Neural cell (in vitro differentiated cells): ENCODE measurements around the gene FRA10AC1. TPM values are rescaled to one million over a fixed set of nuclear protein-coding genes. Genes with fewer than 3 reads are reported as not detected.

Experiments
- H2AFZ ChIP-seq: fragments of 200-600, 300-800 bp; sonication (generic), shearing (Covaris generic); 2 replicates; pipeline ENCODE4 v1.6.0; 2014; ENCODE audit warnings: low read depth, mild to moderate bottlenecking, antibody characterized with exemption, low read length, moderate library complexity
- H3F3A ChIP-seq: fragments of 200-600 bp; shearing (Covaris generic); 2 replicates; pipeline ENCODE4 v1.6.1; 2016; ENCODE audit warnings: mild to moderate bottlenecking, moderate library complexity, mixed read lengths, antibody characterized with exemption, low read length; ENCODE audit not compliant: insufficient read depth, poor library complexity, severe bottlenecking
- H3K27ac ChIP-seq: fragments of 200-600, 300-800 bp; sonication (generic), shearing (Covaris generic); 2 replicates; pipeline ENCODE4 v1.5.1; 2014; ENCODE audit warnings: mild to moderate bottlenecking, low read length, moderate library complexity
- H3K27me3 ChIP-seq: fragments of 300-800, 200-600 bp; sonication (generic), shearing (Covaris generic); 2 replicates; pipeline ENCODE4 v1.6.0; 2014; ENCODE audit warnings: mild to moderate bottlenecking, low read depth, low read length, moderate library complexity; ENCODE audit not compliant: insufficient read depth
- H3K36me3 ChIP-seq: fragments of 300-800, 200-600 bp; sonication (generic), shearing (Covaris generic); 2 replicates; pipeline ENCODE4 v1.5.1; 2014; ENCODE audit warnings: mild to moderate bottlenecking, antibody characterized with exemption, low read length, moderate library complexity; ENCODE audit not compliant: insufficient read depth
- H3K4me2 ChIP-seq: fragments of 300-800, 200-600 bp; sonication (generic), shearing (Covaris generic); 2 replicates; pipeline ENCODE4 v1.6.0; 2014; ENCODE audit warnings: mild to moderate bottlenecking, low read length
- H3K4me3 ChIP-seq: fragments of 300-800, 200-600 bp; sonication (generic), shearing (Covaris generic); 2 replicates; pipeline ENCODE4 v1.5.1; 2014; ENCODE audit warnings: mild to moderate bottlenecking, low read length, moderate library complexity
- H3K79me2 ChIP-seq: fragments of 200-600 bp; shearing (Covaris generic); replicated peaks from 2 replicates; pipeline ENCODE4 v1.6.0; 2014; ENCODE audit warnings: mild to moderate bottlenecking, low read length, moderate library complexity; ENCODE audit not compliant: insufficient read depth
- H3K9ac ChIP-seq: fragments of 300-800, 200-600 bp; sonication (generic), shearing (Covaris generic); 2 replicates; pipeline ENCODE4 v1.6.1; 2016; ENCODE audit warnings: mild to moderate bottlenecking, low read length, mixed read lengths
- H3K9me2 ChIP-seq: fragments of 200-600 bp; shearing (Covaris generic); 2 replicates; pipeline ENCODE4 v1.6.1; 2016; ENCODE audit warnings: mild to moderate bottlenecking, low read length, mixed read lengths; ENCODE audit not compliant: insufficient read depth
- H3K9me3 ChIP-seq: fragments of 200-600, 300-800 bp; sonication (generic), shearing (Covaris generic); 2 replicates; pipeline ENCODE4 v1.6.1; 2016; ENCODE audit warnings: mild to moderate bottlenecking, mixed run types, low read length, moderate library complexity, mixed read lengths
- H4K20me1 ChIP-seq: fragments of 200-600 bp; shearing (Covaris generic); 2 replicates; pipeline ENCODE4 v1.6.1; 2016; ENCODE audit warnings: mild to moderate bottlenecking, mixed run types; ENCODE audit not compliant: insufficient read depth
- CTCF ChIP-seq: fragments of 450-650 bp; IDR thresholded peaks from 2 replicates; pipeline ENCODE4 v1.5.1; 2014; ENCODE audit warnings: antibody characterized with exemption, mild to moderate bottlenecking, moderate library complexity; ENCODE audit not compliant: poor library complexity, severe bottlenecking
- EP300 ChIP-seq: fragments of 450-650 bp; conservative IDR thresholded peaks from 2 replicates; pipeline ENCODE4 v1.6.1; 2014; ENCODE audit warnings: antibody characterized with exemption, mild to moderate bottlenecking, moderate library complexity; ENCODE audit not compliant: poor library complexity, severe bottlenecking
- EZH2 ChIP-seq: fragments of 200-600, 300-800 bp; shearing (Covaris generic), sonication (generic); IDR thresholded peaks from 2 replicates; pipeline ENCODE4 v1.6.1; 2014; ENCODE audit warnings: antibody characterized with exemption, low read length, borderline replicate concordance, mild to moderate bottlenecking; ENCODE audit not compliant: insufficient read depth, poor library complexity, severe bottlenecking
- MXI1 ChIP-seq: fragments of 450-650 bp; conservative IDR thresholded peaks from 2 replicates; pipeline ENCODE4 v1.6.1; 2014; ENCODE audit warnings: antibody characterized with exemption, mild to moderate bottlenecking; ENCODE audit not compliant: poor library complexity, severe bottlenecking
- POLR2AphosphoS5 ChIP-seq: IDR thresholded peaks from 2 replicates; pipeline ENCODE4 v1.6.1; 2012
- RAD21 ChIP-seq: fragments of 450-650 bp; conservative IDR thresholded peaks from 2 replicates; pipeline ENCODE4 v1.6.1; 2014; ENCODE audit warnings: antibody characterized with exemption, mild to moderate bottlenecking, moderate library complexity
- REST ChIP-seq: IDR thresholded peaks from 2 replicates; pipeline ENCODE4 v1.6.1; 2012; ENCODE audit warnings: borderline replicate concordance
- SMC3 ChIP-seq: fragments of 450-650 bp; conservative IDR thresholded peaks from 2 replicates; pipeline ENCODE4 v1.6.1; 2014; ENCODE audit warnings: antibody characterized with exemption, mild to moderate bottlenecking, moderate library complexity; ENCODE audit not compliant: poor library complexity
- TAF1 ChIP-seq: IDR thresholded peaks from 2 replicates; pipeline ENCODE4 v1.6.1; 2012; ENCODE audit warnings: low read depth
- polyA plus RNA-seq: library from polyadenylated mRNA; depleted of rRNA; stranded (reverse); fragments of >200 nt; gene quantifications from 2 replicates; pipeline ENCODE4 v1.2.3, GENCODE V29; 2014

Gene FRA10AC1
- polyA plus RNA-seq, 1 donor from 2014 or later, result 22.8 TPM

DNA sequence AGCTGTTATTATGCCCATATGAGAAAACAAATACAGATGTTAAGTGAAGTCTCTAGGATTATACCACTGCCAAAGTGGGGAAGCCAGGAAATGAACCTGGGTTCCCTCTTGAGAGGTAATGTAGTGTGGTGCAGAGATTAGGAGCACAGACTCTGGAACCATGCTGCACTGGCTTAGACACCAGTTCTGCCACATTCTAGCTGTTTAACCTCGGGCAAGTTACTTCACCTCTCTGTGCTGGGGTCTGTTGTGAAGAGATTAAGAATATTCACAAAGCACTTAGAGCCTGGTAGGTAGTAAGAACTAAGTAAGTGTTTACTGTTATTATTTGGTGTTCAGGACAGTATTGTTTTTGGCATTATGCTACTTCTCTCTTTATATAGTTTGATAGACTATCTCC lies 48.2 kb downstream of the FRA10AC1 start:
- H2AFZ ChIP-seq, result no peak overlapping the region
- no peak overlapping the region for H3K9ac ChIP-seq
- H3K9me3 ChIP-seq, result no peaks in the 10 kb centered on the region
- no peaks in the 10 kb centered on the region for H3F3A ChIP-seq
- no peak overlapping the region for H3K4me3 ChIP-seq
- no peak for TF ChIP-seq TAF1
- TF ChIP-seq REST, result no peak
- no peak for TF ChIP-seq EZH2
- TF ChIP-seq RAD21, result no peak
- TF ChIP-seq MXI1, result no peak
- TF ChIP-seq EP300, result no peak
- TF ChIP-seq CTCF, result no peak
- no peak for TF ChIP-seq POLR2AphosphoS5
- no peaks in the 10 kb centered on the region for H3K36me3 ChIP-seq
- no peaks in the 10 kb centered on the region for H4K20me1 ChIP-seq
- no peaks in the 10 kb centered on the region for H3K9me2 ChIP-seq
- H3K27me3 ChIP-seq, result no peaks in the 10 kb centered on the region
- H3K4me2 ChIP-seq, result no peak overlapping the region
- no peaks in the 10 kb centered on the region for H3K79me2 ChIP-seq
- no peak overlapping the region for H3K27ac ChIP-seq

DNA sequence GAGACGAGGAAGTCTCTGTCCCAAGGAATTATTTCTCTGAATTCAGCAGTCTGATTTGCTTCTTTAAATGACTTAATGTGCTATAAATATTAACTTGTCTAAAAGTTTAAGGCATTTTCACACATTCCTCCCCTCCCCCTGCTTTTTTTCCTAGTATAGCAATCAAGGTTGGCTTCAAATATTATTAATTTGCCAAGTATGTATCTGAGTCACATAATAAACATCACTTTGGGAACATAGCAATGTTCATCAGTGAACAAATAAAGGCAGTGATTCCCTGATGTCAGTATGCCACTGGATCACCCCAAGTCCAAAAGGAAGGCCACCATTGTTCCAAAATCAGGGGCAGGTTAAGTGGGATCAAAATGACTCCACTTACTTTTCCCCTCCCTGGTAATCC lies 49.5 kb downstream of the FRA10AC1 start:
- no peak overlapping the region for H3K4me2 ChIP-seq
- H3K36me3 ChIP-seq, result no peaks in the 10 kb centered on the region
- H3K9ac ChIP-seq, result no peak overlapping the region
- no peaks in the 10 kb centered on the region for H3K79me2 ChIP-seq
- no peaks in the 10 kb centered on the region for H3K9me3 ChIP-seq
- no peaks in the 10 kb centered on the region for H3K9me2 ChIP-seq
- H3K27me3 ChIP-seq, result no peaks in the 10 kb centered on the region
- no peak overlapping the region for H3K4me3 ChIP-seq
- H2AFZ ChIP-seq, result no peak overlapping the region
- no peaks in the 10 kb centered on the region for H4K20me1 ChIP-seq
- no peak overlapping the region for H3K27ac ChIP-seq
- H3F3A ChIP-seq, result no peaks in the 10 kb centered on the region
- TF ChIP-seq REST, result no peak
- no peak for TF ChIP-seq POLR2AphosphoS5
- no peak for TF ChIP-seq EP300
- TF ChIP-seq TAF1, result no peak
- TF ChIP-seq MXI1, result no peak
- no peak for TF ChIP-seq EZH2
- no peak for TF ChIP-seq SMC3
- TF ChIP-seq CTCF, result no peak
- no peak for TF ChIP-seq RAD21
